Stomach (tissue), 4 donors: Measurements from ENCODE around the gene PLCB3.

Source experiments
- CTCF ChIP-seq, 7 experiments: fragments of 450-650 bp in 4 of 7; fragments of 200-600 bp in 3 of 7; sonication (generic) in 3 of 7; IDR thresholded peaks; one replicate each; pipeline ENCODE4 v1.5.1; 2016 to 2019; ENCODE audit warnings: antibody characterized with exemption in 7 of 7, control low read depth in 2 of 7, mild to moderate bottlenecking in 1 of 7
- POLR2A ChIP-seq, 4 donors: fragments of 450-650 bp; IDR thresholded peaks; one replicate each; pipeline ENCODE4 v1.6.1; 2016; ENCODE audit warnings: antibody characterized with exemption in 4 of 4, control low read depth in 2 of 4, mild to moderate bottlenecking in 1 of 4, moderate library complexity in 1 of 4
- POLR2AphosphoS5 ChIP-seq, 3 donors: sonication (generic); formaldehyde crosslinking; IDR thresholded peaks; one replicate each; pipeline ENCODE4 v1.6.1; 2016; ENCODE audit warnings: antibody characterized with exemption in 3 of 3

GRCh38 chr11:64312947-64313346, 61.6 kb downstream of the PLCB3 start:
- TF ChIP-seq CTCF (IDR thresholded peaks at IDR 0.05) (no peak), POLR2AphosphoS5 (IDR thresholded peaks at IDR 0.05) (no peak), POLR2A (IDR thresholded peaks at IDR 0.05) (no peak)
